ENCODE results near the gene SLC29A3. TPM values are rescaled to one million over a fixed set of nuclear protein-coding genes. Genes with fewer than 3 reads are reported as not detected.

SLC29A3 gene
- polyA plus RNA-seq, 1 donor (not counting 4 experiments of a cell fraction or from before 2014, with no cell fraction given) = 0.52 TPM

DNA sequence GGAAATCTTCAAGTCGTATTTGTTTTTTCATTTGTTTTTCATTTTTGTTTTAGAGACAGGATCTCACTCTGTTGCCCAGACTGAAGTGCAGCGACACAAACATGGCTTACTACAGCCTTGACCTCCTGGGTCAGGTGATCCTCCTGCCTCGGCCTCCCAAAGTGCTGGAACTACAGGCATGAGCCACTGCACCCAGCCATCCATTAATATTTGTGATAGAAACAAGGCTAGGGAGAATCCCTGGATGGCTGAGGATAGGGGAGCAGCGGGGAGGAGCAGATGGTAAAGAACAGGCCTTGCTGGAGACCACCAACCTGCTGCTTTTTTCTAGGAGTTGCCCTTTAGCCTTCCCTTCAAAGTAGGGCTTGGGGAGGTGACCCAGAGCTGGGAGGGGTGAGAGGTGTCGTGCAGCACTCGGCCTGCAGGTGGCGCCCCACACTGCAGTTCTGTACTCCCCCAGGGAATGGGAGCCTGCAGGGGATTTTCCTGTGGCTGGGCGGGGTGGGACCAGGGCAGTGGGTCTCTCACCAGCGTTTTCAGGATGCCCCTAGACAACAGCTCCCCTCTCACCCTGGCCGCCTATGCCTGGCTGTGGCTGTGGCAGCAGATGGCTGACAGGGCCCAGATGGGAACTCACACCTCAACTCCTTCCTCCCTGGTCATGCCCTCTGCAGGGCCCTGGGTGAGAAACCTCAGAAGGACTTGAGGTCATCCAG, 65.1 kb downstream of the SLC29A3 start:
- no peak for FAIRE-seq
- Histone ChIP-seq H3K4me1 (ENCODE audit: control insufficient read depth, extremely low read depth, insufficient read depth, low read length) (no peaks in the 10 kb centered on the region), H3K9me3 (ENCODE audit: control insufficient read depth, low read depth, low read length) (no peaks in the 10 kb centered on the region), H3K4me2 (ENCODE audit: control insufficient read depth, extremely low read depth, insufficient read depth, low read depth, low read length) (no peak overlapping the region), H3K4me3 (ENCODE audit: control insufficient read depth in 2 of 3, extremely low read depth in 1 of 3, insufficient read depth in 2 of 3, low read depth in 1 of 3, low read length in 3 of 3) (no peak overlapping the region), H3K79me2 (ENCODE audit: control insufficient read depth, insufficient read depth, low read length) (no peaks in the 10 kb centered on the region), H3K27ac (ENCODE audit: control insufficient read depth, insufficient read depth, low read length) (no peak overlapping the region), H3K27me3 (ENCODE audit: control insufficient read depth, extremely low read depth, insufficient read depth, low read length) (peaks cover 7% of the 10 kb centered on the region), H3K36me3 (ENCODE audit: control insufficient read depth in 2 of 2, extremely low read depth in 1 of 2, insufficient read depth in 2 of 2, low read length in 2 of 2) (no peaks in the 10 kb centered on the region), H2AFZ (ENCODE audit: control insufficient read depth, low read length) (no peak overlapping the region), H4K20me1 (ENCODE audit: control insufficient read depth, extremely low read depth, insufficient read depth, low read length) (no peaks in the 10 kb centered on the region), H3K9me1 (ENCODE audit: control insufficient read depth, extremely low read depth, insufficient read depth, low read length) (no peaks in the 10 kb centered on the region), H3K9ac (ENCODE audit: control insufficient read depth, extremely low read depth, insufficient read depth, low read length) (no peak overlapping the region)
- dilution Hi-C loops (cut with MboI; ENCODE audit: extremely low pct_ligation_motif_present, low sequenced_read_pairs) = no loop called here
- DNase-seq (ENCODE audit: low read depth, low spot score) = no peak
- TF ChIP-seq CTCF (optimal IDR thresholded peaks at IDR 0.05 in 1 of 3, IDR thresholded peaks at IDR 0.05 in 1 of 3, conservative IDR thresholded peaks at IDR 0.05 in 1 of 3; ENCODE audit: extremely low read depth in 1 of 3, insufficient read depth in 2 of 3, low read length in 3 of 3) (peak; percentile 80 to 97 (median 94)), EZH2 (IDR thresholded peaks at IDR 0.05; ENCODE audit: low read length) (no peak)

DNA sequence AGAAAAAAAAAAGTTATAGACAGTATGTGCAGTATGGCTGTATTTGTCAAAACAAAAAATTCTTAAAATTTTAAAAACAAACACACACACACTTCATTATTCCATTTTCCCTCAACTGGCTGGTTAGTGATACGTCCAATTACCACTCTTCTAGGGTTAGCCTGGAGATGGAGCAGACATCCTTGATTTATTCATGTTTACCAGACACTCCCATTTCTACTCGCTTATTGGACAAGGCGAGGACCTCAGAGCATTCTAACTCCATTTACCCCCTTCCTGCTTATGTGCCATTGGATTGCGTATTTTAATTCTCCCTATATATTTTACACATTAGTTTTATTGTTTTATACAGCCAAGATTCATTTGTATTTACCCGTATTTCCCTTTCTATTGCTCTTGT, 69.1 kb downstream of the SLC29A3 start:
- Histone ChIP-seq H4K20me1 (ENCODE audit: control insufficient read depth, extremely low read depth, insufficient read depth, low read length) (no peaks in the 10 kb centered on the region), H3K9me1 (ENCODE audit: control insufficient read depth, extremely low read depth, insufficient read depth, low read length) (no peaks in the 10 kb centered on the region), H3K27ac (ENCODE audit: control insufficient read depth, insufficient read depth, low read length) (no peak overlapping the region), H3K36me3 (ENCODE audit: control insufficient read depth in 2 of 2, extremely low read depth in 1 of 2, insufficient read depth in 2 of 2, low read length in 2 of 2) (no peaks in the 10 kb centered on the region), H3K9ac (ENCODE audit: control insufficient read depth, extremely low read depth, insufficient read depth, low read length) (no peak overlapping the region), H3K9me3 (ENCODE audit: control insufficient read depth, low read depth, low read length) (no peaks in the 10 kb centered on the region), H3K4me1 (ENCODE audit: control insufficient read depth, extremely low read depth, insufficient read depth, low read length) (no peaks in the 10 kb centered on the region), H3K27me3 (ENCODE audit: control insufficient read depth, extremely low read depth, insufficient read depth, low read length) (peaks cover 44% of the 10 kb centered on the region), H2AFZ (ENCODE audit: control insufficient read depth, low read length) (no peak overlapping the region), H3K4me2 (ENCODE audit: control insufficient read depth, extremely low read depth, insufficient read depth, low read depth, low read length) (no peak overlapping the region), H3K4me3 (ENCODE audit: control insufficient read depth in 2 of 3, extremely low read depth in 1 of 3, insufficient read depth in 2 of 3, low read depth in 1 of 3, low read length in 3 of 3) (no peak overlapping the region), H3K79me2 (ENCODE audit: control insufficient read depth, insufficient read depth, low read length) (no peaks in the 10 kb centered on the region)
- TF ChIP-seq EZH2 (IDR thresholded peaks at IDR 0.05; ENCODE audit: low read length) = no peak
- TF ChIP-seq CTCF (optimal IDR thresholded peaks at IDR 0.05 in 1 of 3, IDR thresholded peaks at IDR 0.05 in 1 of 3, conservative IDR thresholded peaks at IDR 0.05 in 1 of 3; ENCODE audit: extremely low read depth in 1 of 3, insufficient read depth in 2 of 3, low read length in 3 of 3) = no peak
- FAIRE-seq (no peak), DNase-seq (ENCODE audit: low read depth, low spot score) (no peak)
- dilution Hi-C loops (cut with MboI; ENCODE audit: extremely low pct_ligation_motif_present, low sequenced_read_pairs) = no loop called here
